Small intestine (tissue), 7 donors: Measurements from ENCODE around the gene NAV2. TPM values are rescaled to one million over a fixed set of nuclear protein-coding genes. Genes with fewer than 3 reads are reported as not detected.

Experiments used
- DNase-seq, 2 donors: peaks; one replicate each; pipeline versions ENCODE4 v3.0.0 to v3.0.0-alpha.2; 2013
- FAIRE-seq: peaks from 2 replicates; lab custom pipeline; 2012; peaks lifted over from hg19 to GRCh38; lab: Jason Lieb, UNC
- H3K27ac ChIP-seq, 3 donors: one replicate each; pipeline ENCODE4 v1.5.1; 2013; ENCODE audit warnings: low read length in 2 of 3, mild to moderate bottlenecking in 2 of 3, control low read depth in 1 of 3, inconsistent platforms in 1 of 3, low read depth in 1 of 3, moderate library complexity in 1 of 3
- H3K27me3 ChIP-seq, 3 donors: one replicate each; pipeline ENCODE4 v1.6.1; 2013; ENCODE audit warnings: low read length in 3 of 3, inconsistent platforms in 1 of 3; ENCODE audit not compliant: control insufficient read depth in 3 of 3, insufficient read depth in 3 of 3
- H3K36me3 ChIP-seq, 3 donors: one replicate each; pipeline ENCODE4 v1.6.1; 2013; ENCODE audit warnings: low read length in 3 of 3, inconsistent platforms in 1 of 3, low read depth in 1 of 3, mild to moderate bottlenecking in 1 of 3, moderate library complexity in 1 of 3; ENCODE audit not compliant: control insufficient read depth in 3 of 3, insufficient read depth in 2 of 3
- H3K4me1 ChIP-seq, 3 donors: one replicate each; pipeline ENCODE4 v1.6.1; 2013; ENCODE audit warnings: low read length in 2 of 3, inconsistent platforms in 1 of 3, low read depth in 1 of 3, mild to moderate bottlenecking in 1 of 3, moderate library complexity in 1 of 3; ENCODE audit not compliant: control insufficient read depth in 3 of 3, insufficient read depth in 2 of 3
- H3K4me3 ChIP-seq, 3 donors: one replicate each; pipeline ENCODE4 v1.5.1; 2013; ENCODE audit warnings: low read length in 3 of 3, control low read depth in 1 of 3, inconsistent platforms in 1 of 3, low read depth in 1 of 3, mild to moderate bottlenecking in 1 of 3, moderate library complexity in 1 of 3
- H3K9me3 ChIP-seq, 2 donors: one replicate each; pipeline ENCODE4 v1.6.1; 2013; ENCODE audit warnings: low read depth in 1 of 2, low read length in 1 of 2; ENCODE audit not compliant: control insufficient read depth in 2 of 2, insufficient read depth in 1 of 2
- WGBS, 3 donors: extraction: QIAGEN DNeasy Blood & Tissue Kit; methylation state at CpG; one replicate each; pipeline ENCODE4 v1.1.7; 2013; 5-methylcytosine and 5-hydroxymethylcytosine counted together
- polyA plus RNA-seq, 4 donors: library from polyadenylated mRNA; stranded (reverse) in 3 of 4; unstranded in 1 of 4; fragments of 200-250 nt in 3 of 4; fragments of 120-200 nt in 1 of 4; gene quantifications; one replicate each; pipeline versions ENCODE4 v1.2.1 to v1.2.3, GENCODE V29; 2013
- donor health status: healthy with polysubstance abuse.
- donor health status: control.
- donor health status: control.
- donor health status: Bipolar disorder and iron deficiency.
- donor health status: healthy.

NAV2 gene
- polyA plus RNA-seq, 4 donors, result 1.6 to 6.5 (median 3.6) TPM

GRCh38 chr11:19848219-19848618, 135.6 kb downstream of the NAV2 start:
- FAIRE-seq (no peak), DNase-seq (no peak)
- H3K4me1 ChIP-seq, result peaks cover 0 to 3% (median 3%) of the 10 kb centered on the region in 3 donors
- peaks cover 0 to 2% (median 0%) of the 10 kb centered on the region in 3 donors for H3K36me3 ChIP-seq
- no peak overlapping the region for H3K27ac ChIP-seq
- WGBS, 3 donors, result 61 to 87% (median 84%) methylated on average over 2 of the region's 2 CpGs
- no peaks in the 10 kb centered on the region for H3K27me3 ChIP-seq
- no peak overlapping the region for H3K4me3 ChIP-seq
- H3K9me3 ChIP-seq, result peaks cover 0 to 5% of the 10 kb centered on the region in 2 donors

- Histone ChIP-seq H3K9me3 (peaks cover 0 to 5% of the 10 kb centered on the region in 2 donors), H3K27ac (no peak overlapping the region), H3K4me1 (peaks cover 0 to 3% (median 3%) of the 10 kb centered on the region in 3 donors), H3K36me3 (peaks cover 0 to 2% (median 0%) of the 10 kb centered on the region in 3 donors), H3K27me3 (no peaks in the 10 kb centered on the region), H3K4me3 (no peak overlapping the region)
- peak in 1 of 2 donors; percentile 19 for DNase-seq
- WGBS, 3 donors, result 72 to 79% (median 75%) methylated on average over 6 of the region's 6 CpGs
- no peak for FAIRE-seq
These were observed 136.6 kb downstream of the NAV2 start for GRCh38 chr11:19849107-19849789.

- H3K27me3 ChIP-seq, result no peaks in the 10 kb centered on the region
- H3K4me3 ChIP-seq, result no peak overlapping the region
- H3K4me1 ChIP-seq, result peaks cover 0 to 3% (median 3%) of the 10 kb centered on the region in 3 donors
- H3K9me3 ChIP-seq, result peaks cover 0 to 5% of the 10 kb centered on the region in 2 donors
- H3K36me3 ChIP-seq, result peaks cover 0 to 2% (median 0%) of the 10 kb centered on the region in 3 donors
- DNase-seq (no peak), FAIRE-seq (no peak)
- H3K27ac ChIP-seq, result no peak overlapping the region
- WGBS, 3 donors, result 76 to 85% (median 81%) methylated on average over 6 of the region's 6 CpGs
These were observed 137.4 kb downstream of the NAV2 start for GRCh38 chr11:19849947-19850593.

GRCh38 chr11:19852288-19852687, 139.7 kb downstream of the NAV2 start:
- 85 to 90% (median 86%) methylated on average over 2 of the region's 2 CpGs for WGBS, 3 donors
- FAIRE-seq, result no peak
- H3K36me3 ChIP-seq, result peaks cover 0 to 2% (median 0%) of the 10 kb centered on the region in 3 donors
- peaks cover 0 to under 1% (median 0%) of the 10 kb centered on the region in 3 donors for H3K4me1 ChIP-seq
- no peak overlapping the region for H3K27ac ChIP-seq
- no peaks in the 10 kb centered on the region for H3K27me3 ChIP-seq
- peaks cover 0 to 5% of the 10 kb centered on the region in 2 donors for H3K9me3 ChIP-seq
- H3K4me3 ChIP-seq, result no peak overlapping the region
- no peak for DNase-seq

GRCh38 chr11:19853016-19853415, 140.4 kb downstream of the NAV2 start:
- H3K4me1 ChIP-seq, result no peaks in the 10 kb centered on the region
- WGBS, 3 donors, result 84 to 92% (median 90%) methylated on average over 2 of the region's 2 CpGs
- DNase-seq (no peak), FAIRE-seq (no peak)
- H3K36me3 ChIP-seq, result peaks cover 0 to 2% (median 0%) of the 10 kb centered on the region in 3 donors
- H3K27ac ChIP-seq, result no peak overlapping the region
- no peak overlapping the region for H3K4me3 ChIP-seq
- peaks cover 0 to 5% of the 10 kb centered on the region in 2 donors for H3K9me3 ChIP-seq
- H3K27me3 ChIP-seq, result no peaks in the 10 kb centered on the region

GRCh38 chr11:19853920-19854319, 141.3 kb downstream of the NAV2 start:
- FAIRE-seq (no peak), DNase-seq (no peak)
- WGBS, 3 donors, result 45 to 79% (median 64%) methylated on average over 4 of the region's 4 CpGs
- no peaks in the 10 kb centered on the region for H3K4me1 ChIP-seq
- no peaks in the 10 kb centered on the region for H3K27me3 ChIP-seq
- peaks cover 0 to 5% of the 10 kb centered on the region in 2 donors for H3K9me3 ChIP-seq
- H3K27ac ChIP-seq, result no peak overlapping the region
- no peak overlapping the region for H3K4me3 ChIP-seq
- H3K36me3 ChIP-seq, result peaks cover 0 to 2% (median 0%) of the 10 kb centered on the region in 3 donors

- no peaks in the 10 kb centered on the region for H3K27me3 ChIP-seq
- WGBS, 3 donors, result 80 to 89% (median 81%) methylated on average over 5 of the region's 5 CpGs
- peaks cover 0 to 22% (median 6%) of the 10 kb centered on the region in 3 donors for H3K4me1 ChIP-seq
These were observed 148.5 kb downstream of the NAV2 start for GRCh38 chr11:19861171-19861570.

GRCh38 chr11:19862091-19862490, 149.5 kb downstream of the NAV2 start:
- Histone ChIP-seq H3K9me3 (no peaks in the 10 kb centered on the region), H3K4me3 (no peak overlapping the region), H3K27me3 (no peaks in the 10 kb centered on the region), H3K27ac (no peak overlapping the region), H3K36me3 (no peaks in the 10 kb centered on the region), H3K4me1 (peaks cover 0 to 22% (median 6%) of the 10 kb centered on the region in 3 donors)
- no peak for FAIRE-seq
- 81 to 91% (median 82%) methylated on average over 4 of the region's 4 CpGs for WGBS, 3 donors
- DNase-seq, result no peak

More at GRCh38 chr11:19861171-19861570, 148.5 kb downstream of the NAV2 start:
- Histone ChIP-seq H3K4me3 (no peak overlapping the region), H3K9me3 (no peaks in the 10 kb centered on the region), H3K27ac (no peak overlapping the region), H3K36me3 (no peaks in the 10 kb centered on the region)
- DNase-seq (no peak), FAIRE-seq (no peak)
